ENCODE data around the gene KIF18B. TPM values are rescaled to one million over a fixed set of nuclear protein-coding genes. Genes with fewer than 3 reads are reported as not detected.

The KIF18B gene
- total RNA-seq, 1 donor from 2014 or later, result 22.5 TPM

- no peak overlapping the region for H3K4me3 ChIP-seq (ENCODE audit: low read depth, low read length)
- no peak for DNase-seq (ENCODE audit: low read depth)
- TF ChIP-seq CTCF (conservative IDR thresholded peaks at IDR 0.05; ENCODE audit: low read depth, low read length), result no peak
These were observed 23.4 kb downstream of the KIF18B start for GRCh38 chr17:44924107-44924544.

GRCh38 chr17:44922746-44923470, 24.7 kb downstream of the KIF18B start:
- no peak for TF ChIP-seq CTCF (conservative IDR thresholded peaks at IDR 0.05; ENCODE audit: low read depth, low read length)
- H3K4me3 ChIP-seq (ENCODE audit: low read depth, low read length), result no peak overlapping the region
- DNase-seq (ENCODE audit: low read depth), result no peak

GRCh38 chr17:44922136-44922535, 25.4 kb downstream of the KIF18B start:
- TF ChIP-seq CTCF (conservative IDR thresholded peaks at IDR 0.05; ENCODE audit: low read depth, low read length), result no peak
- no peak overlapping the region for H3K4me3 ChIP-seq (ENCODE audit: low read depth, low read length)
- no peak for DNase-seq (ENCODE audit: low read depth)

- no peak for DNase-seq (ENCODE audit: low read depth)
- H3K4me3 ChIP-seq (ENCODE audit: low read depth, low read length), result no peak overlapping the region
- TF ChIP-seq CTCF (conservative IDR thresholded peaks at IDR 0.05; ENCODE audit: low read depth, low read length), result no peak
These were observed 26.3 kb downstream of the KIF18B start for GRCh38 chr17:44921122-44921882.

GRCh38 chr17:44920565-44920940, 27.0 kb downstream of the KIF18B start:
- DNase-seq (ENCODE audit: low read depth), result no peak
- no peak for TF ChIP-seq CTCF (conservative IDR thresholded peaks at IDR 0.05; ENCODE audit: low read depth, low read length)
- H3K4me3 ChIP-seq (ENCODE audit: low read depth, low read length), result no peak overlapping the region

- TF ChIP-seq CTCF (conservative IDR thresholded peaks at IDR 0.05; ENCODE audit: low read depth, low read length), result peak; percentile 89
- DNase-seq (ENCODE audit: low read depth), result no peak
- H3K4me3 ChIP-seq (ENCODE audit: low read depth, low read length), result no peak overlapping the region
These were observed 27.5 kb downstream of the KIF18B start for GRCh38 chr17:44919885-44920564.

All from epithelial cell of proximal tubule (primary cell).